Hepatocyte (in vitro differentiated cells): Measurements from ENCODE around the gene CCDC142. TPM values are rescaled to one million over a fixed set of nuclear protein-coding genes. Genes with fewer than 3 reads are reported as not detected.

ENCODE experiments used
- DNase-seq: peaks from one replicate; pipeline ENCODE4 v3.0.0-alpha.2; 2016; ENCODE audit warnings: low spot score
- H2AFZ ChIP-seq: fragments of 200-600 bp; sonication (generic); 2 replicates; pipeline ENCODE4 v1.6.0; 2016; ENCODE audit warnings: antibody characterized with exemption, mild to moderate bottlenecking
- H3K27ac ChIP-seq: fragments of 200-600 bp; sonication (generic); 2 replicates; pipeline ENCODE4 v1.5.1; 2016; ENCODE audit warnings: mild to moderate bottlenecking
- H3K27me3 ChIP-seq: fragments of 200-600 bp; sonication (generic); 2 replicates; pipeline ENCODE4 v1.6.1; 2016
- H3K36me3 ChIP-seq: fragments of 200-600 bp; sonication (generic); replicated peaks from 2 replicates; pipeline ENCODE4 v1.5.1; 2016; ENCODE audit warnings: low read depth; ENCODE audit not compliant: insufficient read depth
- H3K4me1 ChIP-seq: fragments of 200-600 bp; sonication (generic); 2 replicates; pipeline ENCODE4 v1.5.1; 2016; ENCODE audit warnings: mild to moderate bottlenecking, moderate library complexity; ENCODE audit not compliant: insufficient read depth
- H3K4me2 ChIP-seq: fragments of 200-600 bp; sonication (generic); 2 replicates; pipeline ENCODE4 v1.6.0; 2016
- H3K4me3 ChIP-seq: fragments of 200-600 bp; sonication (generic); 2 replicates; pipeline ENCODE4 v1.5.1; 2016; ENCODE audit warnings: mild to moderate bottlenecking
- H3K79me2 ChIP-seq: fragments of 200-600 bp; sonication (generic); 2 replicates; pipeline ENCODE4 v1.6.0; 2017; ENCODE audit warnings: mild to moderate bottlenecking
- H3K9me2 ChIP-seq: fragments of 200-600 bp; sonication (generic); replicated peaks from 2 replicates; pipeline ENCODE4 v1.6.0; 2017; ENCODE audit warnings: mild to moderate bottlenecking; ENCODE audit not compliant: insufficient read depth
- H3K9me3 ChIP-seq: fragments of 200-600 bp; sonication (generic); 2 replicates; pipeline ENCODE4 v1.5.1; 2016; ENCODE audit warnings: low read depth, mild to moderate bottlenecking
- H4K20me1 ChIP-seq: fragments of 200-600 bp; sonication (generic); 2 replicates; pipeline ENCODE4 v1.6.0; 2016; ENCODE audit warnings: mild to moderate bottlenecking; ENCODE audit not compliant: insufficient read depth, poor library complexity, severe bottlenecking
- CTCF ChIP-seq: fragments of 200-600 bp; sonication (generic); IDR thresholded peaks from 2 replicates; pipeline ENCODE4 v1.5.1; 2016; ENCODE audit warnings: antibody characterized with exemption, mild to moderate bottlenecking; ENCODE audit not compliant: poor library complexity
- EZH2 ChIP-seq: fragments of 200-600 bp; sonication (generic); IDR thresholded peaks from 2 replicates; pipeline ENCODE4 v1.6.1; 2016; ENCODE audit warnings: antibody characterized with exemption, mild to moderate bottlenecking, borderline replicate concordance
- EZH2phosphoT487 ChIP-seq: fragments of 200-600 bp; sonication (generic); IDR thresholded peaks from one replicate; pipeline ENCODE4 v1.6.1; 2018; ENCODE audit warnings: antibody characterized with exemption, mild to moderate bottlenecking, low read depth, moderate library complexity; ENCODE audit not compliant: unreplicated experiment, severe bottlenecking
- WGBS: methylation state at CpG from one replicate; pipeline ENCODE4 v1.1.6; 2016; ENCODE audit warnings: low lambda C conversion rate; ENCODE audit errors: missing lambda C conversion rate; 5-methylcytosine and 5-hydroxymethylcytosine counted together
- polyA plus RNA-seq: library from polyadenylated mRNA; unstranded; fragments of >200 nt; fragmentation: Nextera tagmentation; extraction: Ambion mirVana; gene quantifications from 2 replicates; pipeline ENCODE4 v1.2.1, GENCODE V29; 2016
- total RNA-seq: library from RNA; depleted of rRNA; stranded (reverse); fragments of >200 nt; gene quantifications from 2 replicates; pipeline ENCODE4 v1.2.3, GENCODE V29; 2014

The CCDC142 gene
- total and polyA plus RNA-seq, 2 experiments from 2014 or later: 11.6 to 16.6 TPM

- peak; percentile 53 for DNase-seq
- Histone ChIP-seq H3K79me2 (no peaks in the 10 kb centered on the region), H3K4me3 (no peak overlapping the region), H3K27ac (no peak overlapping the region), H3K27me3 (peaks cover 97% of the 10 kb centered on the region), H2AFZ (peak overlapping the region; percentile 66), H3K4me1 (peaks cover 6% of the 10 kb centered on the region), H3K9me3 (no peaks in the 10 kb centered on the region), H3K9me2 (no peaks in the 10 kb centered on the region), H4K20me1 (no peaks in the 10 kb centered on the region), H3K4me2 (peak overlapping the region; percentile 74), H3K36me3 (no peaks in the 10 kb centered on the region)
- 7% methylated on average over 56 of the region's 72 CpGs for WGBS
- TF ChIP-seq CTCF (no peak), EZH2 (peak; percentile 68), EZH2phosphoT487 (peak; percentile 38)
These were observed 33.3 kb upstream of the CCDC142 start for GRCh38 chr2:74515981-74516633.

- H3K79me2 ChIP-seq: no peaks in the 10 kb centered on the region
- no peaks in the 10 kb centered on the region for H4K20me1 ChIP-seq
- no peak overlapping the region for H3K27ac ChIP-seq
- no peaks in the 10 kb centered on the region for H3K36me3 ChIP-seq
- TF ChIP-seq CTCF: no peak
- TF ChIP-seq EZH2phosphoT487: peak; percentile 14
- peak; percentile 94 for TF ChIP-seq EZH2
- H3K9me3 ChIP-seq: no peaks in the 10 kb centered on the region
- H3K27me3 ChIP-seq: peaks cover 98% of the 10 kb centered on the region
- H3K4me2 ChIP-seq: peak overlapping the region; percentile 74
- 7% methylated on average over 52 of the region's 60 CpGs for WGBS
- H3K4me3 ChIP-seq: no peak overlapping the region
- H3K4me1 ChIP-seq: peaks cover 6% of the 10 kb centered on the region
- H2AFZ ChIP-seq: peak overlapping the region; percentile 66
- DNase-seq: no peak
- H3K9me2 ChIP-seq: no peaks in the 10 kb centered on the region
These were observed 32.6 kb upstream of the CCDC142 start for GRCh38 chr2:74515271-74515980.

GRCh38 chr2:74514368-74515270 lies 31.8 kb upstream of the CCDC142 start, which contains the start of gene TLX2:
Gene TLX2 (plus strand): TSS chr2:74514450. CDS start chr2:74514807, 357 bp downstream.
- no peak within 1 kb of the TSS for H3K27ac ChIP-seq
- no peaks in the 10 kb centered on the region for H3K79me2 ChIP-seq
- no peak within 1 kb of the TSS for H3K4me3 ChIP-seq
- no peaks in the 10 kb centered on the region for H3K9me3 ChIP-seq
- no peaks in the 10 kb centered on the region for H4K20me1 ChIP-seq
- no peaks in the 10 kb centered on the region for H3K36me3 ChIP-seq
- H2AFZ ChIP-seq: no peak within 1 kb of the TSS
- peaks cover 98% of the 10 kb centered on the region for H3K27me3 ChIP-seq
- peak within 1 kb of the TSS; percentile 74 for H3K4me2 ChIP-seq
- no peak for DNase-seq
- 5% methylated on average over 73 of the region's 82 CpGs for WGBS
- H3K4me1 ChIP-seq: peaks cover 6% of the 10 kb centered on the region
- peak; percentile 70 for TF ChIP-seq EZH2phosphoT487
- TF ChIP-seq EZH2: peak; percentile 61
- TF ChIP-seq CTCF: no peak
- no peaks in the 10 kb centered on the region for H3K9me2 ChIP-seq
